Cardiac fibroblast (primary cell): ENCODE results near the gene STX2.
"Not testable (repeated sequence)": the region's sequence is repeated elsewhere in the genome, so short reads cannot be mapped to it uniquely, and the experiment has no call there.

Source experiments
- DNase-seq, 2 donors: peaks; one replicate each; pipeline versions ENCODE4 v3.0.0 to v3.0.0-alpha.2; 2010; ENCODE audit warnings: low read depth in 2 of 2
- H3K4me3 ChIP-seq, 2 donors: replicated peaks in 1 of 2; 1 replicate in 1 of 2; 2 replicates in 1 of 2; pipeline ENCODE4 v1.5.1; 2011; ENCODE audit warnings: low read depth in 2 of 2, low read length in 2 of 2, mild to moderate bottlenecking in 2 of 2, moderate library complexity in 1 of 2
- CTCF ChIP-seq: IDR thresholded peaks from one replicate; pipeline ENCODE4 v1.5.1; 2011; ENCODE audit warnings: low read depth, mild to moderate bottlenecking, low read length, inconsistent platforms

The STX2 gene

GRCh38 chr12:130878193-130879185 is 39.4 kb upstream of the STX2 start:
- no peak overlapping the region for H3K4me3 ChIP-seq
- DNase-seq, result no peak
- no peak for TF ChIP-seq CTCF

GRCh38 chr12:130877333-130877732 is 38.3 kb upstream of the STX2 start:
- no peak for DNase-seq
- H3K4me3 ChIP-seq, result no peak overlapping the region
- TF ChIP-seq CTCF, result no peak

GRCh38 chr12:130876758-130877157 is 37.7 kb upstream of the STX2 start:
- H3K4me3 ChIP-seq, result no peak overlapping the region
- no peak for DNase-seq
- TF ChIP-seq CTCF, result no peak

- TF ChIP-seq CTCF, result no peak
- no peak for DNase-seq
- no peak overlapping the region for H3K4me3 ChIP-seq
These were observed 37.2 kb upstream of the STX2 start for GRCh38 chr12:130876297-130876696.

- DNase-seq, H3K4me3 ChIP-seq: not testable (repeated sequence)
These were observed 36.7 kb upstream of the STX2 start for GRCh38 chr12:130875708-130876107.

- H3K4me3 ChIP-seq, result no peak overlapping the region
- TF ChIP-seq CTCF, result no peak
- no peak for DNase-seq
These were observed 36.1 kb upstream of the STX2 start for GRCh38 chr12:130875193-130875592.

- no peak for DNase-seq
- H3K4me3 ChIP-seq, result no peak overlapping the region
- no peak for TF ChIP-seq CTCF
These were observed 35.6 kb upstream of the STX2 start for GRCh38 chr12:130874696-130875095.
